Left colon (tissue), 2 donors: Measurements from ENCODE around the gene CTNNA1. TPM values are rescaled to one million over a fixed set of nuclear protein-coding genes. Genes with fewer than 3 reads are reported as not detected.

Experiments
- total RNA-seq, 2 donors: library from RNA; stranded (reverse); fragmentation: NEBNext Ultra II Directional; extraction: Animal tissue kit (Norgen Biotek cat#: 25700); gene quantifications; one replicate each; pipeline ENCODE4 v1.2.1, GENCODE V29; 2021
- donor health status: DM: no; HTN: no; CAD: no.
- donor health status: DM: yes; HTN: yes; CAD: no.

The CTNNA1 gene
- total RNA-seq, 2 donors from 2014 or later, result 440 to 447 TPM

Other genes with a start within 250 kb of the CTNNA1 start
- 10 to 100 TPM; 73.5 to 83.3 TPM for gene ETF1, start 210.2 kb upstream of the CTNNA1 start, total RNA-seq
- gene HSPA9, start 178.0 kb upstream of the CTNNA1 start, total RNA-seq, result 100 to 1,000 TPM; 175 to 206 TPM
- under 1 TPM; 0.06 to 0.67 TPM for gene LRRTM2, start 121.9 kb downstream of the CTNNA1 start, total RNA-seq